Mucosa of descending colon (tissue), 3 donors: ENCODE measurements around the gene PDGFC. TPM values are rescaled to one million over a fixed set of nuclear protein-coding genes. Genes with fewer than 3 reads are reported as not detected.
A peak's percentile ranks its signal among the peaks of the same experiment; 100 is the strongest.

ENCODE experiments used
- ATAC-seq: fragments of 200-7000 bp; cut with Tn5 transposase; one replicate; pipeline ENCODE4 v1.9.1; 2020; ENCODE audit warnings: mild to moderate bottlenecking, moderate library complexity
- DNase-seq, 3 donors: peaks; one replicate each; pipeline ENCODE4 v3.0.0-alpha.2; 2020
- H3K36me3 ChIP-seq: fragments of 200-600 bp; one replicate; pipeline ENCODE4 v1.8.0; 2021; ENCODE audit warnings: low read depth, mild to moderate bottlenecking
- H3K4me1 ChIP-seq: fragments of 200-600 bp; one replicate; pipeline ENCODE4 v1.8.0; 2021; ENCODE audit warnings: low read depth, mild to moderate bottlenecking
- H3K4me3 ChIP-seq: fragments of 200-600 bp; one replicate; pipeline ENCODE4 v1.8.0; 2021; ENCODE audit warnings: mild to moderate bottlenecking
- H3K9me3 ChIP-seq: fragments of 200-600 bp; one replicate; pipeline ENCODE4 v1.8.0; 2021; ENCODE audit warnings: mild to moderate bottlenecking
- intact Hi-C, 2 donors: fragments of 100-400 bp; cut with DNase I in 1 of 2; cut with micrococcal nuclease in 1 of 2; formaldehyde crosslinking; loops; one replicate each; pipeline versions ENCODE4 v1.11.0 to v1.11.1; 2022; cut with DNase I, micrococcal nuclease
- total RNA-seq, 3 donors: library from RNA; stranded (reverse); fragmentation: NEBNext Ultra II Directional in 2 of 3; extraction: Animal tissue kit (Norgen Biotek cat#: 25700) in 2 of 3; gene quantifications; one replicate each; pipeline versions ENCODE4 v1.2.1 to v1.2.4, GENCODE V29; 2021 to 2023
- TF ChIP-seq, protein P1 (sequence below): fragments of 200-600 bp; IDR thresholded peaks from one replicate; pipeline ENCODE4 v1.8.0; 2022; ENCODE audit warnings: antibody characterized with exemption, mild to moderate bottlenecking
- donor health status: DM: no; HTN: no; CAD: no; lungs with moderate emphysema.
- donor health status: DM: no; HTN: no; CAD: no.
- donor health status: DM: no; HTN: yes; CAD: no.

The PDGFC gene
- total RNA-seq, 3 donors from 2014 or later, result 3.9 to 27.9 (median 6.1) TPM

- H3K4me3 ChIP-seq, result no peak overlapping the region
- no peaks in the 10 kb centered on the region for H3K36me3 ChIP-seq
- no peaks in the 10 kb centered on the region for H3K4me1 ChIP-seq
- no peak for ATAC-seq
- H3K9me3 ChIP-seq, result no peaks in the 10 kb centered on the region
- TF ChIP-seq, protein P1, sequence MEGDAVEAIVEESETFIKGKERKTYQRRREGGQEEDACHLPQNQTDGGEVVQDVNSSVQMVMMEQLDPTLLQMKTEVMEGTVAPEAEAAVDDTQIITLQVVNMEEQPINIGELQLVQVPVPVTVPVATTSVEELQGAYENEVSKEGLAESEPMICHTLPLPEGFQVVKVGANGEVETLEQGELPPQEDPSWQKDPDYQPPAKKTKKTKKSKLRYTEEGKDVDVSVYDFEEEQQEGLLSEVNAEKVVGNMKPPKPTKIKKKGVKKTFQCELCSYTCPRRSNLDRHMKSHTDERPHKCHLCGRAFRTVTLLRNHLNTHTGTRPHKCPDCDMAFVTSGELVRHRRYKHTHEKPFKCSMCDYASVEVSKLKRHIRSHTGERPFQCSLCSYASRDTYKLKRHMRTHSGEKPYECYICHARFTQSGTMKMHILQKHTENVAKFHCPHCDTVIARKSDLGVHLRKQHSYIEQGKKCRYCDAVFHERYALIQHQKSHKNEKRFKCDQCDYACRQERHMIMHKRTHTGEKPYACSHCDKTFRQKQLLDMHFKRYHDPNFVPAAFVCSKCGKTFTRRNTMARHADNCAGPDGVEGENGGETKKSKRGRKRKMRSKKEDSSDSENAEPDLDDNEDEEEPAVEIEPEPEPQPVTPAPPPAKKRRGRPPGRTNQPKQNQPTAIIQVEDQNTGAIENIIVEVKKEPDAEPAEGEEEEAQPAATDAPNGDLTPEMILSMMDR, result no peak
- DNase-seq, result no peak
- intact Hi-C loops, result no loop called here
These were observed 26.1 kb downstream of the PDGFC start for GRCh38 chr4:156945532-156945931.

GRCh38 chr4:156942991-156943390 is 28.6 kb downstream of the PDGFC start:
- DNase-seq (no peak), ATAC-seq (no peak)
- no peaks in the 10 kb centered on the region for H3K36me3 ChIP-seq
- TF ChIP-seq, protein P1, result no peak
- intact Hi-C loops, result no loop called here
- H3K9me3 ChIP-seq, result no peaks in the 10 kb centered on the region
- H3K4me3 ChIP-seq, result no peak overlapping the region
- no peaks in the 10 kb centered on the region for H3K4me1 ChIP-seq

- Histone ChIP-seq H3K9me3 (no peaks in the 10 kb centered on the region), H3K4me3 (no peak overlapping the region), H3K4me1 (no peaks in the 10 kb centered on the region), H3K36me3 (no peaks in the 10 kb centered on the region)
- peak in 2 of 3 donors; percentile 28 to 33 for DNase-seq
- TF ChIP-seq, protein P1, result no peak
- intact Hi-C loops, result no loop called here
- peak; percentile 59 for ATAC-seq
These were observed 29.6 kb downstream of the PDGFC start for GRCh38 chr4:156941940-156942548.

DNA sequence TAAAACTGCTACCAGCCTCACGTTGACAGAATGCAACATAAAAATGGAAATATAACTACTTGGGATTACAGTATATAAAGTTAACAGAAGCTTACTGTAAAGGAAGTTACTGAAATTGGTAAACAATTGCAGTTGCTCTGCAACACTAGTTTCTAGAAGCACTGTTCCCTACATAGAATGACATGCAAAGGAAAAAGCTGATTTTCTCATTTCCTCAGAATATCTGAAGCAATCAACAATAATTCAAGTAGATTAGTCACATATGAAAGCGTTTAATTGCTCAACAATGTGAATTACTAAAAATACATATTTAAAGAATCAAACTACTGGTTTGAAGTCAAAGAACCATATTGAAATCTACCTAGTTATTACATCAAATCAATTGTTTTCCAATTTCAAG is 31.8 kb downstream of the PDGFC start:
- Histone ChIP-seq H3K36me3 (no peaks in the 10 kb centered on the region), H3K9me3 (no peaks in the 10 kb centered on the region), H3K4me1 (no peaks in the 10 kb centered on the region), H3K4me3 (no peak overlapping the region)
- ATAC-seq, result no peak
- no peak for DNase-seq
- intact Hi-C loops, result no loop called here
- TF ChIP-seq, protein P1, result no peak

DNA sequence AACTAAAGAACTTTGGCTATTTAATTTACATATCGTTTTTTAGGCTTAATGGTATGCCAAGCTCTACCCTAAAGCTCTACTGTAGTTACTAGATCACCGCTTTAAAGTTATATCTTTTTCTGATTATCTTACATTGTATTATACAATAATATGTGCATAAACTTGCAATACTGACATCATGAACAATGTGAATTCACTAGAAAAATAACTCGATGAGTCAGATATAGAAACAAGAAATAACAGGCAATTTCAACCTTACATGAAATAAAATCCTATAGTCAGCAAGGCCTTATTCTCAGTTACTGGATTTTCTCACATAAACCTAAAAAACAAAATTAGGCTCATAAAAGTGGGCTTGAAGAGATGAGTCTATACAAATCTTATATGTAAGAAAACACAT is 32.5 kb downstream of the PDGFC start:
- no peaks in the 10 kb centered on the region for H3K4me1 ChIP-seq
- no peak for DNase-seq
- no peak for ATAC-seq

More for the DNA sequence above, 32.5 kb downstream of the PDGFC start:
- Histone ChIP-seq H3K4me3 (no peak overlapping the region), H3K9me3 (no peaks in the 10 kb centered on the region), H3K36me3 (no peaks in the 10 kb centered on the region)
- TF ChIP-seq, protein P1, result no peak
- intact Hi-C loops, result no loop called here
